OCI-LY7 (cell line): Measurements from ENCODE around the gene OR2G3.

Source experiments
- EZH2phosphoT487 ChIP-seq: fragments of 200-600 bp; sonication (generic); IDR thresholded peaks from 2 replicates; pipeline ENCODE4 v1.6.1; 2018; ENCODE audit warnings: low read depth, borderline replicate concordance, mild to moderate bottlenecking, mixed run types, antibody characterized with exemption, low read length, moderate library complexity, mixed read lengths
- TF ChIP-seq, protein P1 (sequence below): fragments of 200-600 bp; sonication (generic); conservative IDR thresholded peaks from 2 replicates; pipeline ENCODE4 v1.5.1; 2014; ENCODE audit warnings: mild to moderate bottlenecking, antibody characterized with exemption, low read length, moderate library complexity, mixed read lengths

DNA sequence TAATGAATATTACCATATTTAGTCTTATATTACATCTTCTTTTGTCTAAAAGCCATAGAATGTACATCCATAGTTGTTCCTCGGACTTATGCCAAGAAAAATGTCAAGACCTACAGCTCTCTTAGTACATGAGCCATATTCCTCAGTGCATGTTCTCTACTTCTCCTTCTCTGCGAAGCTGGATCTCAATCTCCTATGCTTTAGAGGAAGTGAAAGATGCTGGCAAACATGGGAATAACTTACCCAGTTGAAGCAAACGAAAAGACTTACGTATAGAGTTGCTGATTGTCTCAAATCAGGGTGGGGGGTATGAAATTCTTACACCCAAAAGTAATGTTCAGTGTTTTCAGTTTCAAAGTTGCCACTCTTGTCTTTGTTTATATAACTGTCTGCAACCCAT is 41.5 kb downstream of the OR2G3 start:
- TF ChIP-seq, protein P1, sequence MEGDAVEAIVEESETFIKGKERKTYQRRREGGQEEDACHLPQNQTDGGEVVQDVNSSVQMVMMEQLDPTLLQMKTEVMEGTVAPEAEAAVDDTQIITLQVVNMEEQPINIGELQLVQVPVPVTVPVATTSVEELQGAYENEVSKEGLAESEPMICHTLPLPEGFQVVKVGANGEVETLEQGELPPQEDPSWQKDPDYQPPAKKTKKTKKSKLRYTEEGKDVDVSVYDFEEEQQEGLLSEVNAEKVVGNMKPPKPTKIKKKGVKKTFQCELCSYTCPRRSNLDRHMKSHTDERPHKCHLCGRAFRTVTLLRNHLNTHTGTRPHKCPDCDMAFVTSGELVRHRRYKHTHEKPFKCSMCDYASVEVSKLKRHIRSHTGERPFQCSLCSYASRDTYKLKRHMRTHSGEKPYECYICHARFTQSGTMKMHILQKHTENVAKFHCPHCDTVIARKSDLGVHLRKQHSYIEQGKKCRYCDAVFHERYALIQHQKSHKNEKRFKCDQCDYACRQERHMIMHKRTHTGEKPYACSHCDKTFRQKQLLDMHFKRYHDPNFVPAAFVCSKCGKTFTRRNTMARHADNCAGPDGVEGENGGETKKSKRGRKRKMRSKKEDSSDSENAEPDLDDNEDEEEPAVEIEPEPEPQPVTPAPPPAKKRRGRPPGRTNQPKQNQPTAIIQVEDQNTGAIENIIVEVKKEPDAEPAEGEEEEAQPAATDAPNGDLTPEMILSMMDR: no peak
- no peak for TF ChIP-seq EZH2phosphoT487
